ENCODE results near the gene RGS7BP.

DNA sequence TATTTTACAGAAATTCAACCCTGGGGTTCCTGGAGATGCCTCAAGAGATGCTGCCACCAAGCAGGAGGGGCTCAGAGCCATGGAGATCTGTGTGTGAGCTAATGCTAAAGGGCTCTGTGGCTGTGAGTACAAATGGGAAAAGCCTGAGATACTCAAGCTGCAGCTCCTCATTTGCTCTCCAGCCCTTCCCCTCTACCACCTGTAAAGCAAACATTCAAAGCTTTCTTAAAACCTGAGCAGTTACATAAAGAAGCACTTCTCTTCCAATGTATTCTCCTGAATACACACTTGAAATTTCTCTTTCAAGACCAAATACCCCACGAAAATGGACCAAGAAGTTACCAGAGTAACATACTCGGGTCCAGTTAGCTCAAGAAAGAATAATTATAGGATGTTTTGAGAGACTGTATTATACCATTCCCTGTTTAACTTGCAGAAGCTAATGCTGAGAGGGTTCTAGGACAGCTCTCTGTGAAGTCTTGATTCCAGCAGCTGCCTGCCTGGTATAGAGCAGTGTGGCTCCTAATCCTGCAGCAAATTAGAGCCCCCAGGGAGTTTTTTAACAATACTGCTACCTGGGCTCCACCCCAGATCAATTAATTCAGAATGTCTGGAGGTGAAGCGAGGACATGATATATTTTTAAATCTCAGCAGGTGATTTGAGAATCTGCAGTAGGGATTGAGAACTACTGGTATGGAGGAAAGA is 21.1 kb downstream of the RGS7BP start:
- TF ChIP-seq, protein P1, sequence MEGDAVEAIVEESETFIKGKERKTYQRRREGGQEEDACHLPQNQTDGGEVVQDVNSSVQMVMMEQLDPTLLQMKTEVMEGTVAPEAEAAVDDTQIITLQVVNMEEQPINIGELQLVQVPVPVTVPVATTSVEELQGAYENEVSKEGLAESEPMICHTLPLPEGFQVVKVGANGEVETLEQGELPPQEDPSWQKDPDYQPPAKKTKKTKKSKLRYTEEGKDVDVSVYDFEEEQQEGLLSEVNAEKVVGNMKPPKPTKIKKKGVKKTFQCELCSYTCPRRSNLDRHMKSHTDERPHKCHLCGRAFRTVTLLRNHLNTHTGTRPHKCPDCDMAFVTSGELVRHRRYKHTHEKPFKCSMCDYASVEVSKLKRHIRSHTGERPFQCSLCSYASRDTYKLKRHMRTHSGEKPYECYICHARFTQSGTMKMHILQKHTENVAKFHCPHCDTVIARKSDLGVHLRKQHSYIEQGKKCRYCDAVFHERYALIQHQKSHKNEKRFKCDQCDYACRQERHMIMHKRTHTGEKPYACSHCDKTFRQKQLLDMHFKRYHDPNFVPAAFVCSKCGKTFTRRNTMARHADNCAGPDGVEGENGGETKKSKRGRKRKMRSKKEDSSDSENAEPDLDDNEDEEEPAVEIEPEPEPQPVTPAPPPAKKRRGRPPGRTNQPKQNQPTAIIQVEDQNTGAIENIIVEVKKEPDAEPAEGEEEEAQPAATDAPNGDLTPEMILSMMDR (conservative IDR thresholded peaks at IDR 0.05), result no peak
- no peak for TF ChIP-seq EZH2 (IDR thresholded peaks at IDR 0.05; ENCODE audit: low read depth)
